Upper lobe of right lung (tissue), 1 donor: ENCODE data around the gene TOPBP1. TPM values are rescaled to one million over a fixed set of nuclear protein-coding genes. Genes with fewer than 3 reads are reported as not detected.

Source experiments
- ATAC-seq: fragments of 200-7000 bp; cut with Tn5 transposase; one replicate; pipeline ENCODE4 v1.9.1; 2020; ENCODE audit warnings: mild to moderate bottlenecking, moderate library complexity
- DNase-seq: peaks from one replicate; pipeline ENCODE4 v3.0.0-alpha.2; 2020
- H3K27ac ChIP-seq: fragments of 200-600 bp; one replicate; pipeline ENCODE4 v1.8.0; 2022
- H3K27me3 ChIP-seq: fragments of 200-600 bp; one replicate; pipeline ENCODE4 v1.8.0; 2022; ENCODE audit warnings: mild to moderate bottlenecking
- H3K36me3 ChIP-seq: fragments of 200-600 bp; one replicate; pipeline ENCODE4 v1.8.0; 2022
- H3K4me1 ChIP-seq: fragments of 200-600 bp; one replicate; pipeline ENCODE4 v1.8.0; 2022
- H3K4me3 ChIP-seq: fragments of 200-600 bp; one replicate; pipeline ENCODE4 v1.8.0; 2022; ENCODE audit warnings: mild to moderate bottlenecking
- H3K9me3 ChIP-seq: fragments of 200-600 bp; one replicate; pipeline ENCODE4 v1.8.0; 2022
- intact Hi-C: fragments of 100-400 bp; cut with DNase I; formaldehyde crosslinking; loops from one replicate; pipeline ENCODE4 v1.11.0; 2022
- total RNA-seq: library from RNA; stranded (reverse); fragmentation: NEBNext Ultra II Directional; extraction: Animal tissue kit (Norgen Biotek cat#: 25700); gene quantifications from one replicate; pipeline ENCODE4 v1.2.1, GENCODE V29; 2021
- TF ChIP-seq, protein P1 (sequence below): fragments of 200-600 bp; IDR thresholded peaks from one replicate; pipeline ENCODE4 v1.8.0; 2022; ENCODE audit warnings: antibody characterized with exemption
- donor health status: DM: no; HTN: yes; CAD: no; lungs with severe emphysema.

The TOPBP1 gene
- total RNA-seq, 1 donor from 2014 or later: 18.1 TPM

DNA sequence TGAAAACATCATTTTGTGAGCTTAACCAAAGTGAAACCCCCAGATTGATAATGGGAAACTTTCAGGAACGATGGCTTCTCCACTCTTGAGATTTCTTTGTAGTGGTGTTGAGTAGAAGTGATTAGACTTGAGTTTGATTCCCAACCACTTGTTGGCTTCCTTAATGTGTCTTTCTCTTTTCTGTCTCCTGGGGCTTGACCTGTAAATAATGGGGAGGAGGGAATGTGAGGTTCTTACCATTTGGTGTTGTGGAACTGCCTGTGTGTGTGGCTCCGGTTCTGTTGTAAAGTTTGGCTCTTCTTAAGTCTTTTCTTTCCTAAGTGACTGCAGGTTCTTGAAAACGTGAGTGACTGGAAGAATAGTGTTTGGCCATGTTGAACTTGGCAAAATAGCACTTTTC, 85.6 kb downstream of the TOPBP1 start:
- intact Hi-C loops: no loop called here

DNA sequence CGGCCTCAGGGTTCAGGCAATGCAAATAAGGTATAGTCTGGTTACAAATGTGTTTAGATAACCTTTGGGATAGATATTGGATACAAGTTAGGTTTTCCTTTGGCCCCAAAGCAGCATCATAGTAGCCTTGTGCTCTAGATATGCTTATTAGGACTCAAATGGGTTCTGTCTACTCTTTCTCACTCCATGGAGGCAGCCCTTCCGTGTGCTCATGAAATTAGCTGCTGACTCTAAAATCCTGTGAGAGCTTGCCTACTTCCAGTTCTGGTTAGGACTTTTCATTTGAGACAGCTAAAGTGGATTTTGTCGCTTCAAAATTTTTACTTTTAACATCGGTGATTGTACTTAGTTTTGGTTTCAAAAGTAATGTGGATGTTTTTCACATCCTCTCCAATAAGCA, 86.7 kb downstream of the TOPBP1 start:
- Histone ChIP-seq H3K4me1 (peaks cover 59% of the 10 kb centered on the region), H3K4me3 (peak overlapping the region; percentile 86), H3K9me3 (no peaks in the 10 kb centered on the region), H3K36me3 (peaks cover 48% of the 10 kb centered on the region), H3K27ac (peak overlapping the region; percentile 91), H3K27me3 (no peaks in the 10 kb centered on the region)
- intact Hi-C loops: no loop called here
- TF ChIP-seq, protein P1, sequence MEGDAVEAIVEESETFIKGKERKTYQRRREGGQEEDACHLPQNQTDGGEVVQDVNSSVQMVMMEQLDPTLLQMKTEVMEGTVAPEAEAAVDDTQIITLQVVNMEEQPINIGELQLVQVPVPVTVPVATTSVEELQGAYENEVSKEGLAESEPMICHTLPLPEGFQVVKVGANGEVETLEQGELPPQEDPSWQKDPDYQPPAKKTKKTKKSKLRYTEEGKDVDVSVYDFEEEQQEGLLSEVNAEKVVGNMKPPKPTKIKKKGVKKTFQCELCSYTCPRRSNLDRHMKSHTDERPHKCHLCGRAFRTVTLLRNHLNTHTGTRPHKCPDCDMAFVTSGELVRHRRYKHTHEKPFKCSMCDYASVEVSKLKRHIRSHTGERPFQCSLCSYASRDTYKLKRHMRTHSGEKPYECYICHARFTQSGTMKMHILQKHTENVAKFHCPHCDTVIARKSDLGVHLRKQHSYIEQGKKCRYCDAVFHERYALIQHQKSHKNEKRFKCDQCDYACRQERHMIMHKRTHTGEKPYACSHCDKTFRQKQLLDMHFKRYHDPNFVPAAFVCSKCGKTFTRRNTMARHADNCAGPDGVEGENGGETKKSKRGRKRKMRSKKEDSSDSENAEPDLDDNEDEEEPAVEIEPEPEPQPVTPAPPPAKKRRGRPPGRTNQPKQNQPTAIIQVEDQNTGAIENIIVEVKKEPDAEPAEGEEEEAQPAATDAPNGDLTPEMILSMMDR: no peak
- no peak for DNase-seq
- no peak for ATAC-seq

More for the DNA sequence above, 85.6 kb downstream of the TOPBP1 start:
- TF ChIP-seq, protein P1: no peak
- Histone ChIP-seq H3K27me3 (no peaks in the 10 kb centered on the region), H3K27ac (no peak overlapping the region), H3K4me1 (peaks cover 56% of the 10 kb centered on the region), H3K4me3 (peak overlapping the region; percentile 86), H3K36me3 (peaks cover 57% of the 10 kb centered on the region), H3K9me3 (no peaks in the 10 kb centered on the region)
- ATAC-seq (no peak), DNase-seq (no peak)

DNA sequence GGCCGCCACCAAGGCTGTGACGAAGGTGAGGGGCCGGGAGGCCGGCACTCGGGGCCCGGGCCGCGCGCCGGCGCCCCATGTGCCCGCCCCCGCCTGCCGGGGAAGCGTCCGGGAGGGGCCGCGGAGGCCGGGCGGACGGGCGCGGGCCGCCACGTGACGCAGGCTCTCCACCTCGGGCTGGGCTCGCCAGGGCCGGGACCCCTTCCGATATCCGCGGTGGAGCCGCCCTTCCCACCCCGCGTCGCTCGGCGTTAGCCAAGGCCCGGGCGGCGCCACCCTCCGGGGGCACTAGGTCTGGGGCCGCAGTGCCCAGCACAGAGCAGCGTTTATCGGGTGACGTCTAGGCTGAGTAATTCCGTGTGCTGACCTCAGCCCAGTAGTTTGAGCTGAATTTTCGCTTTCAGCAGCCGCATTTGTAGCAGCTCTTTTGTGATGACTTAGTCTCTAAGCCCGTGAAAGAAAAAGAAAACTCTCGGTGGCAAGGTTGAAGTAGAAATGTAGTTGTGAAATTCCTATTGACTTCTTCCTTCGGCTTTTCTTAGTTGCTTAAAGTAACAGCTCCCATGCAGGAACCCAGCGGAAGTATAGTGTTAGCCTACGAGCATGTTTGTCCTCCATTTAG, 87.4 kb downstream of the TOPBP1 start:
- no peaks in the 10 kb centered on the region for H3K9me3 ChIP-seq
- peak overlapping the region; percentile 91 for H3K27ac ChIP-seq
- H3K27me3 ChIP-seq: no peaks in the 10 kb centered on the region
- intact Hi-C loops: no loop called here
- H3K36me3 ChIP-seq: peaks cover 41% of the 10 kb centered on the region
- DNase-seq (peak; percentile 91), ATAC-seq (peak; percentile 62)
- TF ChIP-seq, protein P1: peak; percentile 24
- H3K4me3 ChIP-seq: peak overlapping the region; percentile 86
- H3K4me1 ChIP-seq: peaks cover 62% of the 10 kb centered on the region

DNA sequence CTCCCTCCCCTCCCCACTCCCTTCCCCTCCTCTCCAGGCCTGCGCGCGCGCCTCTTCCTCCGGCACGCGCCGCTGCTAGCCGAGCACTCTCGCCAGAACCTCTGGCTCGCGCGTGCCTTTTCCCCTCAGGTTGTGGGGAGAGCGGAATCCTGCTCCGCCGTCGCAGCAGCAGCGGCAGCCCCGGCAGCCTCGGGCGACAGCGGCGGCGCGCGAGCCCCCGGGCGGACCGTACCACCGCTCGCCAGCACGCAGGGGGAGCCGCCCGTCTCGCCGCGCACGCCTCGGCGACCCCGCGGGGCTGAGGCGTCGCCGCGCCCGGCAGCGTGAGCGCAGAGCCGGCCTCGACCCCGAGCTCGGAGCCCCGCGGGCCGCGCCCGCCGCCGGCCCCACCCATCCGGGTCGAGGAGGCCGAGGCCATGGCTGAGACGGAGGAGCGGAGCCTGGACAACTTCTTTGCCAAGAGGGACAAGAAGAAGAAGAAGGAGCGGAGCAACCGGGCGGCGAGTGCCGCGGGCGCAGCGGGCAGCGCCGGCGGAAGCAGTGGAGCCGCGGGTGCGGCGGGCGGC, 88.0 kb downstream of the TOPBP1 start, which contains the start of gene CDV3:
Gene CDV3, plus strand, starts transcription at position 58 of the 566 bp plus-strand sequence. Its CDS starts 359 bp downstream, at position 417.
- intact Hi-C loops: no loop called here
- peak; percentile 57 for ATAC-seq

DNA sequence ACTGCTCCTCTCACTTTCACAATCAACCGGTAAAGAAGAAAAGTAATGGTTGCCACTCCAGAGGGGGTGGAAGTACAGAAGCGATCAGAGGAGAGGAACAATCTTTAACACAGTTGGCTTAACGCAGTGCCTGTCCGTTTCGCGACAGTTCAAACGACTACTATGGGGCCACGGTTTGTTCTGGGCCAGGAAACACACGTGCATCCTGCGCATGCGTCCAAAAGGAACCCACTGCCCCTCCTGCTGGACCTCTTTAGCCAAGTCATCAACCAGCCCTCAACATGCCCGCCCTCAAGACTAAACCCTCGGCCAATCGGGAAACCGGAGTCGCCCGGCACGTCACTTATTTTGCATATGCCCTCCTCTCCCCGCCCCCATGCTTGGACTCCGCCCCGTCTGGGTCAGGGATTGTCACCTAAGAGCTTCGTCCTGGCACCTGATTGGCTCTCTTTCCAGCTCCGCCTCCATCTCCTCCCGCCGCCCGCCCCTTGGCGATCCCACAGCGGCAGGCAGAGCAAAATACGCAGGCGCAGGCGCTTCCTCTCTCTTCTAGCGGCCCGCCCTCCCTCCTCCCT, 88.6 kb downstream of the TOPBP1 start:
- Histone ChIP-seq H3K9me3 (no peaks in the 10 kb centered on the region), H3K27ac (peak overlapping the region; percentile 91), H3K27me3 (no peaks in the 10 kb centered on the region), H3K4me1 (peaks cover 50% of the 10 kb centered on the region), H3K36me3 (peaks cover 28% of the 10 kb centered on the region), H3K4me3 (peak overlapping the region; percentile 86)
- intact Hi-C loops: no loop called here
- peak; percentile 95 for ATAC-seq
- TF ChIP-seq, protein P1: peak; percentile 29
- DNase-seq: peak; percentile 100

More for the DNA sequence above, 88.0 kb downstream of the TOPBP1 start, which contains the start of gene CDV3:
- peaks cover 55% of the 10 kb centered on the region for H3K4me1 ChIP-seq
- H3K9me3 ChIP-seq: no peaks in the 10 kb centered on the region
- peak within 1 kb of the TSS; percentile 86 for H3K4me3 ChIP-seq
- H3K27me3 ChIP-seq: no peaks in the 10 kb centered on the region
- peak within 1 kb of the TSS; percentile 91 for H3K27ac ChIP-seq
- no peak for DNase-seq
- TF ChIP-seq, protein P1: no peak
- peaks cover 34% of the 10 kb centered on the region for H3K36me3 ChIP-seq
